GM12872 (cell line): ENCODE data around the gene RABL6.

Source experiments
- CTCF ChIP-seq: IDR thresholded peaks from 3 replicates; pipeline ENCODE4 v1.5.1; 2011; ENCODE audit warnings: low read depth, mild to moderate bottlenecking, low read length, moderate library complexity; ENCODE audit not compliant: insufficient read depth

Gene RABL6

GRCh38 chr9:136880651-136881050 lies 72.9 kb downstream of the RABL6 start:
- TF ChIP-seq CTCF: peak; percentile 10; the same call in 1 of the 3 replicates

- no peak for TF ChIP-seq CTCF
These were observed 74.0 kb downstream of the RABL6 start for GRCh38 chr9:136881691-136882108.

GRCh38 chr9:136882109-136882946 lies 74.6 kb downstream of the RABL6 start:
- TF ChIP-seq CTCF: 0 out of 3 replicates have a peak, but pooled peaks have one; percentile 5

- TF ChIP-seq CTCF: no peak
These were observed 78.3 kb downstream of the RABL6 start, which contains the start of gene TRAF2 for GRCh38 chr9:136885950-136886578. TRAF2 (plus strand) TSS chr9:136886516; CDS start chr9:136898741, 12,225 bp downstream.

GRCh38 chr9:136886610-136887597 lies 79.2 kb downstream of the RABL6 start:
- TF ChIP-seq CTCF: no peak

- TF ChIP-seq CTCF: no peak
These were observed 80.7 kb downstream of the RABL6 start for GRCh38 chr9:136888454-136888853.
